OCI-LY1 (cell line): ENCODE data around the gene HBG2.

ENCODE experiments used
- CTCF ChIP-seq: fragments of 200-600 bp; sonication (generic), shearing (Covaris generic); IDR thresholded peaks from 2 replicates; pipeline ENCODE4 v1.5.1; 2017; ENCODE audit warnings: mild to moderate bottlenecking, antibody characterized with exemption, low read length, moderate library complexity, mixed read lengths
- EZH2 ChIP-seq: fragments of 200-600 bp; sonication (generic), shearing (Covaris generic); IDR thresholded peaks from 2 replicates; pipeline ENCODE4 v1.8.0; 2017; ENCODE audit warnings: borderline replicate concordance, mixed run types, mild to moderate bottlenecking, antibody characterized with exemption, low read length, moderate library complexity, mixed read lengths

DNA sequence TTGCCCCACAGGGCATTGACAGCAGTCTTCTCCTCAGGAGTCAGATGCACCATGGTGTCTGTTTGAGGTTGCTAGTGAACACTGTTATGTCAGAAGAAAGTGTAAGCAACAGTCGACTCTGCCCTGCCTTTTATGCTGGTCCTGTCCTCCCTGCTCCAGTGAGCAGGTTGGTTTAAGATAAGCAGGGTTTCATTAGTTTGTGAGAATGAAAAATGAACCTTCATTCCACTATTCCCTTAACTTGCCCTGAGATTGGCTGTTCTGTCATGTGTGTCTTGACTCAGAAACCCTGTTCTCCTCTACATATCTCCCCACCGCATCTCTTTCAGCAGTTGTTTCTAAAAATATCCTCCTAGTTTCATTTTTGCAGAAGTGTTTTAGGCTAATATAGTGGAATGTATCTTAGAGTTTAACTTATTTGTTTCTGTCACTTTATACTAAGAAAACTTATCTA is 20.2 kb downstream of the HBG2 start, which contains the start of gene HBD:
- TF ChIP-seq CTCF, result no peak
- no peak for TF ChIP-seq EZH2
